HepG2 (cell line): Measurements from ENCODE around the gene DDN. TPM values are rescaled to one million over a fixed set of nuclear protein-coding genes. Genes with fewer than 3 reads are reported as not detected.

Experiments used
- ATF2 ChIP-seq: sonication (generic); formaldehyde crosslinking; IDR thresholded peaks from 2 replicates; pipeline ENCODE4 v1.4.0; 2020; ENCODE audit warnings: missing genetic modification reagents
- BCLAF1 ChIP-seq: fragments of 450-650 bp; IDR thresholded peaks from 2 replicates; pipeline ENCODE4 v1.6.1; 2017; ENCODE audit warnings: mild to moderate bottlenecking
- DMAP1 ChIP-seq: IDR thresholded peaks from 2 replicates; pipeline ENCODE4 v1.6.1; 2016
- PAX8 ChIP-seq: sonication (generic); formaldehyde crosslinking; IDR thresholded peaks from 2 replicates; pipeline ENCODE4 v1.8.0; 2022; ENCODE audit warnings: mild to moderate bottlenecking, missing genetic modification reagents, borderline replicate concordance
- RARA ChIP-seq: IDR thresholded peaks from 2 replicates; pipeline ENCODE4 v1.6.1; 2016; ENCODE audit warnings: missing genetic modification reagents, missing compliant biosample characterization
- STAT5B ChIP-seq: sonication (generic); formaldehyde crosslinking; IDR thresholded peaks from 2 replicates; pipeline ENCODE4 v1.4.0; 2020; ENCODE audit warnings: missing genetic modification reagents
- ZBED4 ChIP-seq: sonication (generic); formaldehyde crosslinking; IDR thresholded peaks from 2 replicates; pipeline ENCODE4 v1.4.0; 2020; ENCODE audit warnings: missing genetic modification reagents, borderline replicate concordance
- ZFP37 ChIP-seq: sonication (generic); formaldehyde crosslinking; IDR thresholded peaks from 2 replicates; pipeline ENCODE4 v1.4.0; 2020; ENCODE audit warnings: missing genetic modification reagents, borderline replicate concordance
- ZNF30 ChIP-seq: sonication (generic); formaldehyde crosslinking; IDR thresholded peaks from 2 replicates; pipeline ENCODE4 v1.5.0; 2020; ENCODE audit warnings: mild to moderate bottlenecking, missing genetic modification reagents
- ZNF329 ChIP-seq: sonication (generic); formaldehyde crosslinking; IDR thresholded peaks from 2 replicates; pipeline ENCODE4 v1.9.0; 2021; ENCODE audit warnings: low read depth, mild to moderate bottlenecking, missing genetic modification reagents
- ZNF33B ChIP-seq: sonication (generic); formaldehyde crosslinking; IDR thresholded peaks from 2 replicates; pipeline ENCODE4 v1.5.1; 2020; ENCODE audit warnings: mild to moderate bottlenecking, missing genetic modification reagents
- ZNF577 ChIP-seq: sonication (generic); formaldehyde crosslinking; IDR thresholded peaks from 2 replicates; pipeline ENCODE4 v1.4.0; 2020; ENCODE audit warnings: mild to moderate bottlenecking, low read depth, missing genetic modification reagents, borderline replicate concordance
- ZNF644 ChIP-seq: IDR thresholded peaks from 2 replicates; pipeline ENCODE4 v1.6.1; 2016; ENCODE audit warnings: low read depth
- polyA plus RNA-seq, 8 experiments: library from polyadenylated mRNA; depleted of rRNA in 3 of 8; stranded (reverse) in 7 of 8; unstranded in 1 of 8; fragments of >200 nt; fragmentation: Illumina TruSeq in 4 of 8; extraction: Trizol in 4 of 8; gene quantifications; 2 replicates each; pipeline versions ENCODE4 v1.2.1 to v1.2.3, GENCODE V29; 2011 to 2016; ENCODE audit warnings: low read depth in 4 of 8, missing spikeins in 1 of 8, mixed read lengths in 1 of 8; ENCODE audit not compliant: insufficient read depth in 1 of 8
- total RNA-seq, 5 experiments: library from RNA; depleted of rRNA; stranded (reverse); fragments of >200 nt; fragmentation: Illumina TruSeq; extraction: Trizol; gene quantifications; 2 replicates each; pipeline ENCODE4 v1.2.3, GENCODE V29; 2016; ENCODE audit warnings: low read depth in 1 of 5
- TF ChIP-seq, protein P1 (sequence below): IDR thresholded peaks from 2 replicates; pipeline ENCODE4 v1.4.0; 2020; ENCODE audit warnings: mild to moderate bottlenecking, missing genetic modification reagents
- TF ChIP-seq, protein P2 (sequence below): IDR thresholded peaks from 2 replicates; pipeline ENCODE4 v1.6.1; 2016; ENCODE audit warnings: mild to moderate bottlenecking

DDN gene
- total and polyA plus RNA-seq, 2 of the 13 experiments (the other 11 are each of a cell fraction or from before 2014, with no cell fraction given), result 0.24 to 0.53 TPM

- TF ChIP-seq ZNF329 (CRISPR knock-in tag) (no peak), ZNF577 (CRISPR knock-in tag) (no peak), RARA (0 out of 2 replicates have a peak, but pooled peaks have one; percentile 9), BCLAF1 (no peak), ZNF33B (CRISPR knock-in tag) (no peak), ZBED4 (CRISPR knock-in tag) (peak; percentile 64; the same call in 1 of the 2 replicates), PAX8 (CRISPR knock-in tag) (no peak), ATF2 (CRISPR knock-in tag) (peak; percentile 61; the same call in 1 of the 2 replicates), ZNF644 (CRISPR knock-in tag) (no peak), ZNF30 (CRISPR knock-in tag) (no peak), ZFP37 (no peak), DMAP1 (CRISPR knock-in tag) (peak; percentile 78), STAT5B (CRISPR knock-in tag) (no peak)
- TF ChIP-seq, protein P1, sequence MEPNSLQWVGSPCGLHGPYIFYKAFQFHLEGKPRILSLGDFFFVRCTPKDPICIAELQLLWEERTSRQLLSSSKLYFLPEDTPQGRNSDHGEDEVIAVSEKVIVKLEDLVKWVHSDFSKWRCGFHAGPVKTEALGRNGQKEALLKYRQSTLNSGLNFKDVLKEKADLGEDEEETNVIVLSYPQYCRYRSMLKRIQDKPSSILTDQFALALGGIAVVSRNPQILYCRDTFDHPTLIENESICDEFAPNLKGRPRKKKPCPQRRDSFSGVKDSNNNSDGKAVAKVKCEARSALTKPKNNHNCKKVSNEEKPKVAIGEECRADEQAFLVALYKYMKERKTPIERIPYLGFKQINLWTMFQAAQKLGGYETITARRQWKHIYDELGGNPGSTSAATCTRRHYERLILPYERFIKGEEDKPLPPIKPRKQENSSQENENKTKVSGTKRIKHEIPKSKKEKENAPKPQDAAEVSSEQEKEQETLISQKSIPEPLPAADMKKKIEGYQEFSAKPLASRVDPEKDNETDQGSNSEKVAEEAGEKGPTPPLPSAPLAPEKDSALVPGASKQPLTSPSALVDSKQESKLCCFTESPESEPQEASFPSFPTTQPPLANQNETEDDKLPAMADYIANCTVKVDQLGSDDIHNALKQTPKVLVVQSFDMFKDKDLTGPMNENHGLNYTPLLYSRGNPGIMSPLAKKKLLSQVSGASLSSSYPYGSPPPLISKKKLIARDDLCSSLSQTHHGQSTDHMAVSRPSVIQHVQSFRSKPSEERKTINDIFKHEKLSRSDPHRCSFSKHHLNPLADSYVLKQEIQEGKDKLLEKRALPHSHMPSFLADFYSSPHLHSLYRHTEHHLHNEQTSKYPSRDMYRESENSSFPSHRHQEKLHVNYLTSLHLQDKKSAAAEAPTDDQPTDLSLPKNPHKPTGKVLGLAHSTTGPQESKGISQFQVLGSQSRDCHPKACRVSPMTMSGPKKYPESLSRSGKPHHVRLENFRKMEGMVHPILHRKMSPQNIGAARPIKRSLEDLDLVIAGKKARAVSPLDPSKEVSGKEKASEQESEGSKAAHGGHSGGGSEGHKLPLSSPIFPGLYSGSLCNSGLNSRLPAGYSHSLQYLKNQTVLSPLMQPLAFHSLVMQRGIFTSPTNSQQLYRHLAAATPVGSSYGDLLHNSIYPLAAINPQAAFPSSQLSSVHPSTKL (CRISPR knock-in tag), result peak; percentile 38; the same call in 1 of the 2 replicates
- TF ChIP-seq, protein P2, sequence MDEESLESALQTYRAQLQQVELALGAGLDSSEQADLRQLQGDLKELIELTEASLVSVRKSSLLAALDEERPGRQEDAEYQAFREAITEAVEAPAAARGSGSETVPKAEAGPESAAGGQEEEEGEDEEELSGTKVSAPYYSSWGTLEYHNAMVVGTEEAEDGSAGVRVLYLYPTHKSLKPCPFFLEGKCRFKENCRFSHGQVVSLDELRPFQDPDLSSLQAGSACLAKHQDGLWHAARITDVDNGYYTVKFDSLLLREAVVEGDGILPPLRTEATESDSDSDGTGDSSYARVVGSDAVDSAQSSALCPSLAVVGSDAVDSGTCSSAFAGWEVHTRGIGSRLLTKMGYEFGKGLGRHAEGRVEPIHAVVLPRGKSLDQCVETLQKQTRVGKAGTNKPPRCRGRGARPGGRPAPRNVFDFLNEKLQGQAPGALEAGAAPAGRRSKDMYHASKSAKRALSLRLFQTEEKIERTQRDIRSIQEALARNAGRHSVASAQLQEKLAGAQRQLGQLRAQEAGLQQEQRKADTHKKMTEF (CRISPR knock-in tag), result peak; percentile 95
These were observed 19.3 kb upstream of the DDN start, which contains the start of gene PRKAG1 (continued) for GRCh38 chr12:49018261-49019119.
